Sigmoid colon (tissue), 7 donors: ENCODE measurements around the gene OLFM2. TPM values are rescaled to one million over a fixed set of nuclear protein-coding genes. Genes with fewer than 3 reads are reported as not detected.

ENCODE experiments used
- DNase-seq: peaks from one replicate; pipeline ENCODE4 v3.0.0-alpha.2; 2019
- H3K27ac ChIP-seq, 4 donors: fragments of 200-600 bp; sonication (generic); one replicate each; pipeline ENCODE4 v1.5.1; 2016 to 2019; ENCODE audit warnings: mild to moderate bottlenecking in 1 of 4
- H3K27me3 ChIP-seq, 3 donors: fragments of 200-600 bp; sonication (generic); one replicate each; pipeline ENCODE4 v1.5.1; 2019; ENCODE audit warnings: mild to moderate bottlenecking in 1 of 3
- H3K36me3 ChIP-seq, 4 donors: fragments of 200-600 bp; sonication (generic); one replicate each; pipeline ENCODE4 v1.5.1; 2016 to 2019
- H3K4me1 ChIP-seq, 4 donors: fragments of 200-600 bp; sonication (generic); one replicate each; pipeline ENCODE4 v1.5.1; 2017 to 2019
- H3K4me3 ChIP-seq, 4 donors: fragments of 200-600 bp; sonication (generic); one replicate each; pipeline ENCODE4 v1.5.1; 2017 to 2019; ENCODE audit warnings: mild to moderate bottlenecking in 2 of 4, moderate library complexity in 1 of 4
- H3K9me3 ChIP-seq, 4 donors: fragments of 200-600 bp in 3 of 4; sonication (generic) in 3 of 4; one replicate each; pipeline versions ENCODE4 v1.5.1 to v1.6.1; 2013 to 2019
- CTCF ChIP-seq, 4 experiments: fragments of 450-650 bp in 3 of 4; fragments of 200-600 bp in 1 of 4; IDR thresholded peaks; one replicate each; pipeline ENCODE4 v1.5.1; 2016 to 2019; ENCODE audit warnings: antibody characterized with exemption in 4 of 4, mild to moderate bottlenecking in 3 of 4, moderate library complexity in 2 of 4
- EP300 ChIP-seq, 4 donors: sonication (generic); formaldehyde crosslinking; IDR thresholded peaks; one replicate each; pipeline ENCODE4 v1.6.1; 2017; ENCODE audit warnings: antibody characterized with exemption in 4 of 4
- POLR2A ChIP-seq, 2 donors: fragments of 450-650 bp; IDR thresholded peaks; one replicate each; pipeline ENCODE4 v1.6.1; 2016; ENCODE audit warnings: antibody characterized with exemption in 2 of 2, mild to moderate bottlenecking in 2 of 2, moderate library complexity in 2 of 2
- POLR2AphosphoS5 ChIP-seq, 4 donors: sonication (generic); formaldehyde crosslinking; IDR thresholded peaks; one replicate each; pipeline ENCODE4 v1.6.1; 2017; ENCODE audit warnings: antibody characterized with exemption in 4 of 4
- WGBS, 2 donors: extraction: QIAGEN DNeasy Blood & Tissue Kit; methylation state at CpG; one replicate each; pipeline ENCODE4 v1.1.7; 2013; 5-methylcytosine and 5-hydroxymethylcytosine counted together
- intact Hi-C: fragments of 100-400 bp; cut with DNase I; formaldehyde crosslinking; loops from one replicate; pipeline ENCODE4 v1.15.1; 2023
- polyA plus RNA-seq, 3 donors: library from polyadenylated mRNA; stranded (reverse); fragments of 200-250 nt; gene quantifications; one replicate each; pipeline ENCODE4 v1.2.3, GENCODE V29; 2013
- total RNA-seq, 4 donors: library from RNA; depleted of rRNA; stranded (reverse); fragments of >200 nt; gene quantifications; one replicate each; pipeline ENCODE4 v1.1.0, GENCODE V29; 2016
- donor health status: healthy with polysubstance abuse.
- donor health status: Bipolar disorder and iron deficiency.
- donor health status: healthy.

Gene OLFM2
- total and polyA plus RNA-seq, 7 donors: 0.60 to 19.4 (median 6.4) TPM; not detected in 1

- no peak for TF ChIP-seq POLR2A (IDR thresholded peaks at IDR 0.05)
- TF ChIP-seq POLR2AphosphoS5 (IDR thresholded peaks at IDR 0.05): no peak
- no peak for TF ChIP-seq CTCF (IDR thresholded peaks at IDR 0.05)
- TF ChIP-seq EP300 (IDR thresholded peaks at IDR 0.05): no peak
- DNase-seq: no peak
- H3K27ac ChIP-seq: no peak overlapping the region
- H3K9me3 ChIP-seq: no peaks in the 10 kb centered on the region
- 2 to 3% methylated on average over 44 of the region's 44 CpGs for WGBS, 2 donors
- peaks cover 0 to 35% (median 20%) of the 10 kb centered on the region in 4 donors for H3K4me1 ChIP-seq
- intact Hi-C loops: loop anchor here (10.0 kb wide), 1 partner anchor 449 kb away; the partner anchor contains the start of gene TYK2
- peak overlapping the region in 3 of 4 donors; percentile 32 to 44 (median 38) for H3K4me3 ChIP-seq
- no peaks in the 10 kb centered on the region for H3K36me3 ChIP-seq
- peaks cover 29 to 63% (median 42%) of the 10 kb centered on the region in 3 donors for H3K27me3 ChIP-seq
Observed at GRCh38 chr19:9935506-9936325, 599 bp downstream of the OLFM2 start.

DNA sequence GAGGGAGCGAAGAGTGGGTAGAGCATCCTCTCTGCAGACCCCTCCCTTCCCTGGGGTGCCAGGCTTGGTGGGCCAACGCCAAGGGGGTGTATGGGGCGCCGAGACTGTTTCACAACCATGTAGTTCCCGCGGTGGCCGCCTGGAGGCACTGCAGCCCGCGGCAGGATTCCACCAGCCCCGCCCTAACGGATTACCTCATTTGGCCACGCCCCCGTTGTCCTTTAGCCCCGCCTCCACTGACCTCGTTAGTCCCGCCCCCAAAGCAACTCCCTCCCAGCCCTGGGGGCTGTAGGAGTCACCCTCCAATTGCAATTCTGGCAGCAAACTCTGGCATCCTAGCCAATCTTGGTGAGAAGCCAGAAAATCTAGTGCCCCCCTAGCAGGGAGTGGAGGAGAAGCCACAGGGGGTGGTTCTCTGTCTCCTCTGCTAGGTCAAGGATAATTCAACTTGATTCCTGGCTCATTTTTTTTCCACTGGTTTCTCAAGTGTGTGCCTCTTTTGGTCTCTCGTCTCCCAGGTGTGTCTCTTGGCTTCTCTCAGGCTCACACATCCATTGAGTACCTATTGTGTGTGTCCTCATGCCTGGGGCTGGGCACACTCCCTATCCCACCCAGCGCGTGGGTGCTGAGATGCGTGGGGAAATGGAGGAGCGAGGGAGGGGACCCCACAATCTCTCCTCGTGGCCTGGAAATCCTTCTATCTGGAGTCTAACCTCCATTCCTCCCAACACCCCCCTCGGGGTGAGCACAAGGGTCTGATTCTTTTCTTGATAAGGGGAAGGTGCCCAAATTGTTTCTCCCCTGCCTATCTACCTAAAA is 2.0 kb downstream of the OLFM2 start:
- H3K27me3 ChIP-seq: peaks cover 29 to 63% (median 42%) of the 10 kb centered on the region in 3 donors
- H3K36me3 ChIP-seq: no peaks in the 10 kb centered on the region
- 12 to 14% methylated on average over 23 of the region's 23 CpGs for WGBS, 2 donors
- intact Hi-C loops: loop anchor here (10.0 kb wide), 1 partner anchor 450 kb away; the partner anchor contains the start of gene TYK2
- H3K27ac ChIP-seq: no peak overlapping the region
- H3K4me3 ChIP-seq: no peak overlapping the region
- peak; percentile 80 for DNase-seq
- H3K4me1 ChIP-seq: peaks cover 0 to 36% (median 20%) of the 10 kb centered on the region in 4 donors
- H3K9me3 ChIP-seq: no peaks in the 10 kb centered on the region
- peak in 1 of 4 donors; percentile 10 for TF ChIP-seq POLR2AphosphoS5 (IDR thresholded peaks at IDR 0.05)
- TF ChIP-seq EP300 (IDR thresholded peaks at IDR 0.05): no peak
- peak; percentile 69 to 80 (median 73) for TF ChIP-seq CTCF (IDR thresholded peaks at IDR 0.05)

DNA sequence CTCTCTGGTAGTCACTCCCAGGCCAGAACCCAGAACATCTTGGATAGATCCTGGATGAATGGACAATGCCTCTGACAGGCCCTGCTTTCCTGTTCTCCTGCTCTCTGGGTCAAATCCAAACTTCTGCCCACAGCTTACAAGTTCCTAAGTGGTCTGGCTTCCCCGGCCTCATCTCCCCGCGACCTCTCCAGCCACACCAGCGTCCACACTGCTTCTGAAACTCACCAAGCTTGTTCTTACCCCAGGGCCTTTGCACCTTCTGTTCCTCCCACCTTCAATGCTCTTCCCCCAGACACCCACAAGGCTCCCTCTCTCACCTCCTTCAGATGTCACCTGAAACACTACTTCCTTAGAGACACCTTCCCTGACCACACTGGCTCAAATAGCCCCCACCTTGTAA is 3.5 kb downstream of the OLFM2 start:
- H3K36me3 ChIP-seq: no peaks in the 10 kb centered on the region
- peaks cover 0 to 36% (median 20%) of the 10 kb centered on the region in 4 donors for H3K4me1 ChIP-seq
- TF ChIP-seq CTCF (IDR thresholded peaks at IDR 0.05): no peak
- TF ChIP-seq POLR2A (IDR thresholded peaks at IDR 0.05): no peak
- no peak for TF ChIP-seq EP300 (IDR thresholded peaks at IDR 0.05)
- no peak for TF ChIP-seq POLR2AphosphoS5 (IDR thresholded peaks at IDR 0.05)
- DNase-seq: no peak
- 79 to 84% methylated on average over 4 of the region's 4 CpGs for WGBS, 2 donors
- no peak overlapping the region for H3K4me3 ChIP-seq
- peaks cover 29 to 63% (median 42%) of the 10 kb centered on the region in 3 donors for H3K27me3 ChIP-seq
- no peak overlapping the region for H3K27ac ChIP-seq
- intact Hi-C loops: loop anchor here (10.0 kb wide), 1 partner anchor 452 kb away; the partner anchor contains the start of gene TYK2
- no peaks in the 10 kb centered on the region for H3K9me3 ChIP-seq

GRCh38 chr19:9931629-9932028 is 4.7 kb downstream of the OLFM2 start:
- Histone ChIP-seq H3K27me3 (peaks cover 22 to 55% (median 37%) of the 10 kb centered on the region in 3 donors), H3K36me3 (no peaks in the 10 kb centered on the region), H3K9me3 (no peaks in the 10 kb centered on the region), H3K27ac (no peak overlapping the region), H3K4me3 (no peak overlapping the region), H3K4me1 (peaks cover 0 to 32% (median 16%) of the 10 kb centered on the region in 4 donors)
- intact Hi-C loops: loop anchor here (1.0 to 10.0 kb wide), 4 partner anchors 68 to 453 kb away; partner anchors contain the start of gene TYK2
- WGBS, 2 donors: 81 to 93% methylated on average over 1 of the region's 1 CpG
- DNase-seq: no peak
- TF ChIP-seq POLR2AphosphoS5 (IDR thresholded peaks at IDR 0.05) (no peak), POLR2A (IDR thresholded peaks at IDR 0.05) (no peak), EP300 (IDR thresholded peaks at IDR 0.05) (no peak), CTCF (IDR thresholded peaks at IDR 0.05) (no peak)
